Astrocyte (in vitro differentiated cells and primary cell): Measurements from ENCODE around the gene NHLRC4. TPM values are rescaled to one million over a fixed set of nuclear protein-coding genes. Genes with fewer than 3 reads are reported as not detected.
A peak's percentile ranks its signal among the peaks of the same experiment; 100 is the strongest.

Source experiments
- DNase-seq: peaks from one replicate; pipeline ENCODE4 v3.0.0-alpha.2; 2010; ENCODE audit warnings: low read depth
- FAIRE-seq: peaks from 2 replicates; lab custom pipeline; 2011; peaks lifted over from hg19 to GRCh38; lab: Jason Lieb, UNC
- H2AFZ ChIP-seq: 2 replicates; pipeline ENCODE4 v1.6.0; 2012; ENCODE audit warnings: low read depth, low read length, inconsistent platforms
- H3K27ac ChIP-seq: 2 replicates; pipeline ENCODE4 v1.5.1; 2011; ENCODE audit warnings: low read depth, low read length, inconsistent platforms
- H3K27me3 ChIP-seq: 2 replicates; pipeline ENCODE4 v1.6.0; 2011; ENCODE audit warnings: low read length, inconsistent platforms; ENCODE audit not compliant: insufficient read depth
- H3K36me3 ChIP-seq: 2 replicates; pipeline ENCODE4 v1.5.1; 2011; ENCODE audit warnings: low read length, inconsistent platforms; ENCODE audit not compliant: insufficient read depth
- H3K4me1 ChIP-seq: 2 replicates; pipeline ENCODE4 v1.5.1; 2011; ENCODE audit warnings: low read length, inconsistent platforms; ENCODE audit not compliant: insufficient read depth
- H3K4me2 ChIP-seq: 2 replicates; pipeline ENCODE4 v1.6.0; 2012; ENCODE audit warnings: low read length, inconsistent platforms
- H3K4me3 ChIP-seq: 2 replicates; pipeline ENCODE4 v1.5.1; 2011; ENCODE audit warnings: low read depth, mild to moderate bottlenecking, low read length, inconsistent platforms; ENCODE audit not compliant: insufficient read depth
- H3K79me2 ChIP-seq: 2 replicates; pipeline ENCODE4 v1.6.0; 2012; ENCODE audit warnings: mild to moderate bottlenecking, low read length, inconsistent platforms; ENCODE audit not compliant: insufficient read depth
- H3K9ac ChIP-seq: 2 replicates; pipeline ENCODE4 v1.6.0; 2012; ENCODE audit warnings: mild to moderate bottlenecking, low read length, inconsistent platforms
- H3K9me3 ChIP-seq: 2 replicates; pipeline ENCODE4 v1.5.1; 2012; ENCODE audit warnings: low read depth, mild to moderate bottlenecking, low read length, inconsistent platforms; ENCODE audit not compliant: insufficient read depth
- H4K20me1 ChIP-seq: 2 replicates; pipeline ENCODE4 v1.6.0; 2012; ENCODE audit warnings: low read length, inconsistent platforms; ENCODE audit not compliant: insufficient read depth
- H3K27ac Mint-ChIP-seq: one replicate; pipeline ENCODE4 v1.8.0; 2021; ENCODE audit warnings: mild to moderate bottlenecking, mixed read lengths; ENCODE audit not compliant: unreplicated experiment
- H3K27me3 Mint-ChIP-seq: one replicate; pipeline ENCODE4 v1.8.0; 2021; ENCODE audit warnings: low read depth, mixed read lengths; ENCODE audit not compliant: unreplicated experiment
- H3K36me3 Mint-ChIP-seq: one replicate; pipeline ENCODE4 v1.8.0; 2021; ENCODE audit warnings: low read depth, mixed read lengths; ENCODE audit not compliant: unreplicated experiment
- H3K4me1 Mint-ChIP-seq: one replicate; pipeline ENCODE4 v1.8.0; 2021; ENCODE audit warnings: low read depth, mixed read lengths; ENCODE audit not compliant: unreplicated experiment
- H3K4me3 Mint-ChIP-seq: one replicate; pipeline ENCODE4 v1.8.0; 2021; ENCODE audit warnings: mild to moderate bottlenecking, moderate library complexity, mixed read lengths; ENCODE audit not compliant: unreplicated experiment
- H3K9me3 Mint-ChIP-seq: one replicate; pipeline ENCODE4 v1.8.0; 2021; ENCODE audit warnings: mild to moderate bottlenecking, mixed read lengths; ENCODE audit not compliant: unreplicated experiment
- EZH2 ChIP-seq: IDR thresholded peaks from 2 replicates; pipeline ENCODE4 v1.6.1; 2012; ENCODE audit warnings: mild to moderate bottlenecking, low read length, inconsistent platforms; ENCODE audit not compliant: insufficient read depth
- total RNA-seq: library from RNA; stranded (reverse); gene quantifications from 2 replicates; pipeline ENCODE4 v1.2.1, GENCODE V29; 2021
- TF ChIP-seq, protein P1 (sequence below): IDR thresholded peaks from 2 replicates; pipeline ENCODE4 v1.5.1; 2011; ENCODE audit warnings: low read depth, mild to moderate bottlenecking, inconsistent platforms, low read length, moderate library complexity; ENCODE audit not compliant: insufficient read depth

NHLRC4 gene
- total RNA-seq, 1 donor from 2014 or later, result 0.73 TPM

DNA sequence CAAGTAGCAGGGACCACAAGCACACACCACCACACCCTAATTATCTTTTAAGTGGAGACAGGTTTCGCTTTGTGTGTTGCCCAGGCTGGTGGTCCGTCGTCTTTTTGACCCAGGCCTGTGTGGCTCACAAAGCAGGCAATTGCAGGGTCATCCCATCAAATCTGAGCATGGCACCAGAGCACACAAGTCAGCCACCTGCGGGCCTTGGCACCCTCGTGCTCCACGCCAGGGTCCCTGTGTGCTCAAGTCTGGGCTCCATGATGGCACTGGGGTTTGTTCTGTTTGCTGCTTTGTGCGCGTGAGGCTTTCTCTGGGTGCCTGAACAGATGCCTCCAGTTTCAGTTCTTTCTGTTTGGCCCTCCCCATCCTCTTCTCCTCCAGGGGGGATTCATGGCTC is 41.7 kb upstream of the NHLRC4 start:
- DNase-seq, result no peak
- peaks cover 49% of the 10 kb centered on the region for H4K20me1 ChIP-seq
- H2AFZ ChIP-seq, result no peak overlapping the region
- peaks cover 15% of the 10 kb centered on the region for H3K4me1 Mint-ChIP-seq
- peak overlapping the region; percentile 89 for H3K4me2 ChIP-seq
- no peaks in the 10 kb centered on the region for H3K9me3 ChIP-seq
- no peaks in the 10 kb centered on the region for H3K27me3 Mint-ChIP-seq
- peak overlapping the region; percentile 65 for H3K27ac ChIP-seq
- no peaks in the 10 kb centered on the region for H3K9me3 Mint-ChIP-seq
- peak overlapping the region; percentile 94 for H3K4me3 Mint-ChIP-seq
- TF ChIP-seq, protein P1, sequence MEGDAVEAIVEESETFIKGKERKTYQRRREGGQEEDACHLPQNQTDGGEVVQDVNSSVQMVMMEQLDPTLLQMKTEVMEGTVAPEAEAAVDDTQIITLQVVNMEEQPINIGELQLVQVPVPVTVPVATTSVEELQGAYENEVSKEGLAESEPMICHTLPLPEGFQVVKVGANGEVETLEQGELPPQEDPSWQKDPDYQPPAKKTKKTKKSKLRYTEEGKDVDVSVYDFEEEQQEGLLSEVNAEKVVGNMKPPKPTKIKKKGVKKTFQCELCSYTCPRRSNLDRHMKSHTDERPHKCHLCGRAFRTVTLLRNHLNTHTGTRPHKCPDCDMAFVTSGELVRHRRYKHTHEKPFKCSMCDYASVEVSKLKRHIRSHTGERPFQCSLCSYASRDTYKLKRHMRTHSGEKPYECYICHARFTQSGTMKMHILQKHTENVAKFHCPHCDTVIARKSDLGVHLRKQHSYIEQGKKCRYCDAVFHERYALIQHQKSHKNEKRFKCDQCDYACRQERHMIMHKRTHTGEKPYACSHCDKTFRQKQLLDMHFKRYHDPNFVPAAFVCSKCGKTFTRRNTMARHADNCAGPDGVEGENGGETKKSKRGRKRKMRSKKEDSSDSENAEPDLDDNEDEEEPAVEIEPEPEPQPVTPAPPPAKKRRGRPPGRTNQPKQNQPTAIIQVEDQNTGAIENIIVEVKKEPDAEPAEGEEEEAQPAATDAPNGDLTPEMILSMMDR, result no peak
- TF ChIP-seq EZH2, result no peak
- H3K79me2 ChIP-seq, result peaks cover 54% of the 10 kb centered on the region
- H3K36me3 ChIP-seq, result peaks cover 3% of the 10 kb centered on the region
- H3K27me3 ChIP-seq, result no peaks in the 10 kb centered on the region
- H3K36me3 Mint-ChIP-seq, result peaks cover 3% of the 10 kb centered on the region
- FAIRE-seq, result no peak
- peak overlapping the region; percentile 99 for H3K27ac Mint-ChIP-seq
- peaks cover 37% of the 10 kb centered on the region for H3K4me1 ChIP-seq
- no peak overlapping the region for H3K4me3 ChIP-seq
- H3K9ac ChIP-seq, result peak overlapping the region; percentile 95

DNA sequence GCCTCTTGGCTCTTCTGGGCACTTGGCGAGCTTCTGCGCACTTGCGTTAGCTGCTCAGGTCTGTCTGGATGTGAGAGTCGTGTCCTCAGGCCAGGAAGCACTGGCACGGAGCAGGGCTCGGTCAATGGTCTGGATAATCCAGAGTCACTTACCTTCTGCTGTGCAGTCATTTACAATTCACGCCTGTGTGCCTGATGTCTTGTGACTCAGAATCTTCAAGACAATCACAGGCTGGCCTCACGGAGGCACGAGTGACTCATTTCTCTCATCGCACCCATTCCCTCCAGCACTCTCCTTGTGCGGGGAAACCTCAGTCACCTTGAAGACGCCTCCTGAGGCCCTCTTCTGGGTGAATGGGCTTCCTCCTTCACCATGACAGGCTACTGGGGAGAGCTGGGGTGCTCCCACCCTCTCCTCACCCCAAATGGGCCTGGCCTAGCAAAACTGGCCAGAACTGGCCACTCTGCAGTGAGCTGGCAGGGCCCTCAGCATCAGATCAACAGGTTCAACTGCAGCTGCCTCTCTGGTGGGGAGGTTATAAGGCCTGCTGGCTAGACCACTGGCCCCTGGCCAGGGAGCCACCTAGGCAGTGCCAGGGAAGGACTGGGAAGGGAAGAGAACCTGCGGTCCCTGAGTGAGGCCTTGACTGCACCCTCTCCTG is 41.2 kb upstream of the NHLRC4 start:
- peak overlapping the region; percentile 99 for H3K27ac Mint-ChIP-seq
- H3K27me3 ChIP-seq, result no peaks in the 10 kb centered on the region
- peaks cover 54% of the 10 kb centered on the region for H4K20me1 ChIP-seq
- peak overlapping the region; percentile 94 for H3K4me3 Mint-ChIP-seq
- H2AFZ ChIP-seq, result no peak overlapping the region
- peak; percentile 86 for DNase-seq
- H3K4me1 ChIP-seq, result peaks cover 37% of the 10 kb centered on the region
- peaks cover 3% of the 10 kb centered on the region for H3K36me3 Mint-ChIP-seq
- no peaks in the 10 kb centered on the region for H3K27me3 Mint-ChIP-seq
- H3K27ac ChIP-seq, result peak overlapping the region; percentile 95
- peak; percentile 81 for FAIRE-seq
- no peaks in the 10 kb centered on the region for H3K9me3 ChIP-seq
- H3K9ac ChIP-seq, result peak overlapping the region; percentile 95
- H3K4me2 ChIP-seq, result peak overlapping the region; percentile 89
- peaks cover 2% of the 10 kb centered on the region for H3K36me3 ChIP-seq
- peaks cover 15% of the 10 kb centered on the region for H3K4me1 Mint-ChIP-seq
- H3K9me3 Mint-ChIP-seq, result no peaks in the 10 kb centered on the region
- TF ChIP-seq EZH2, result no peak
- TF ChIP-seq, protein P1, result no peak
- peaks cover 59% of the 10 kb centered on the region for H3K79me2 ChIP-seq
- peak overlapping the region; percentile 77 for H3K4me3 ChIP-seq
